GM12872 (cell line): ENCODE measurements around the gene CHD9NB.

ENCODE experiments used
- CTCF ChIP-seq: IDR thresholded peaks from 3 replicates; pipeline ENCODE4 v1.5.1; 2011; ENCODE audit warnings: low read depth, mild to moderate bottlenecking, low read length, moderate library complexity; ENCODE audit not compliant: insufficient read depth

The CHD9NB gene

GRCh38 chr16:53089434-53090285 is 37.0 kb upstream of the CHD9NB start:
- no peak for TF ChIP-seq CTCF

GRCh38 chr16:53087101-53087500 is 34.4 kb upstream of the CHD9NB start:
- no peak for TF ChIP-seq CTCF

- no peak for TF ChIP-seq CTCF
Measured at GRCh38 chr16:53085931-53086421, 33.3 kb upstream of the CHD9NB start.

GRCh38 chr16:53085369-53085843 is 32.7 kb upstream of the CHD9NB start:
- no peak for TF ChIP-seq CTCF

GRCh38 chr16:53084746-53085334 is 32.1 kb upstream of the CHD9NB start:
- no peak for TF ChIP-seq CTCF

- TF ChIP-seq CTCF = no peak
Measured at GRCh38 chr16:53084141-53084541, 31.4 kb upstream of the CHD9NB start.

- no peak for TF ChIP-seq CTCF
Measured at GRCh38 chr16:53083119-53083518, 30.4 kb upstream of the CHD9NB start.
